Stimulated activated CD8-positive, alpha-beta memory T cell treated with anti-CD3 and anti-CD28 coated beads, Interleukin-4, amount 100 ng/mL, for 24 hours (primary cell): ENCODE measurements around the gene IGF2R.
"Not testable (repeated sequence)": the region's sequence is repeated elsewhere in the genome, so short reads cannot be mapped to it uniquely, and the experiment has no call there.

ENCODE experiments used
- DNase-seq: peaks from one replicate; pipeline ENCODE4 v3.0.0-alpha.2; 2020; ENCODE audit warnings: low read depth

The IGF2R gene

GRCh38 chr6:159952289-159953005, 16.4 kb upstream of the IGF2R start:
- no peak for DNase-seq

DNA sequence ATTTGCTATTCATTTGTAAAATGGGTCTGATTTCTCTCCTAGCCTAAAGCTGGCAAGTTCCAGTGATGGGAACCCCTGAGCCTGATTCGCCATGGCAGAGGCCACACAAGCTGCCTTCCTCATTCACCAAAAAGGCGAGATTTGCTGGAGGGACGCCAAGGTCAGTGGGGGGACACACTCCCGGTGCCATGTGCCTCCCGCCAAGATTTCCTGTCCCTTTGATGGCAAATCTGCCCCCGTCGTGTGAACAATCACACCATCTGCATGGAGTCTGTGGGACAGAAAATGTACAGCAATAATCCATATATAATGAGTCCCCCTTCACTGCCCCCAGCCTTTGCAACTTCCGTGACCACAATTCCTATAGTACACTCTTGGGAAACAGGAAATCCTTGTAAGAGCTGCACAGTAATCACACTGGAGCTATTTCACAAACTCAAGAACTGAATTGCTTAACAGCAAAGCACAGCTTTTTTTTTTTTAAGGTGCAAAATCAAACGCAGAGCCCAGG, 15.7 kb upstream of the IGF2R start:
- no peak for DNase-seq

- DNase-seq: no peak
Observed at GRCh38 chr6:159955945-159956361, 12.9 kb upstream of the IGF2R start.

GRCh38 chr6:159957071-159957673, 11.7 kb upstream of the IGF2R start:
- no peak for DNase-seq

- no peak for DNase-seq
Observed at GRCh38 chr6:159959165-159959975, 9.5 kb upstream of the IGF2R start.

- DNase-seq: no peak
Observed at GRCh38 chr6:159959976-159960384, 8.9 kb upstream of the IGF2R start.

DNA sequence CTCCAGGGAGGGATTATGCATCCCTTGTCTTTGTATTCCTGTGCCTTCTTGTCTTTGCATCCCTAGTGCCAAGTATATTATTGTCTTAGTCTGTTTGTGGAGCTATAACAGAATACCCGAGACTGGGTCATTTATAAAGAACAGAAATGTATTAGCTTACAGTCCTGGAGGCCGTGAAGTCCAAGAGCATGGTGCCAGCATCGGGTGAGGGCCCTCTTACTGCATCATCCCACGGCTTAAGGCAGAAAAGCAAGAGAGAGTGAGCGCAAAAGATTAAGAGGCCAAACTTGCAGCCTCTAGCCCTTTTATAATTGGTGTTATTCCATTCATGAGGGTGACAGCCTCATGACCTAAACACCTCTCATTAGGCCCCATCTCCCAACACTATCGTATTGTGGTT, 8.4 kb upstream of the IGF2R start:
- DNase-seq: no peak

DNA sequence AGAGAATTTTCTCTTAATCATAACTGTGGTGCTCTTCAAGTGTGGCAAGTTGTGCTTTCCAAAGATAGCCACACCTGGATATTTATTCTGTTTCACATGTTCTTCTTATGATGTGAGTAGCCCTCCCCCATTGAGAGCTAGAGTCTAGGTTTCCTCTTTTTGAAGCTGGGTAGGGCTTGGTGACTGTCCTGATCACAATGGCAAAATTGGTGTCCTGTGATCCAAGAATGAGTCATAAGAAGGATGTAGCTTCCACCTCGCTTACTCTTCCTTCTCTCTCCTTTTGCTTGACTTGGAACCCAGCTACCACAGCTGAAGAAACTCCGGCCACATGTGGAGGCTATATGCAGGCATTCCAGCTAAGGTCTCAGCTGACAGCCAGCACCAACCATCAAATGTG, 7.4 kb upstream of the IGF2R start:
- DNase-seq: no peak

DNA sequence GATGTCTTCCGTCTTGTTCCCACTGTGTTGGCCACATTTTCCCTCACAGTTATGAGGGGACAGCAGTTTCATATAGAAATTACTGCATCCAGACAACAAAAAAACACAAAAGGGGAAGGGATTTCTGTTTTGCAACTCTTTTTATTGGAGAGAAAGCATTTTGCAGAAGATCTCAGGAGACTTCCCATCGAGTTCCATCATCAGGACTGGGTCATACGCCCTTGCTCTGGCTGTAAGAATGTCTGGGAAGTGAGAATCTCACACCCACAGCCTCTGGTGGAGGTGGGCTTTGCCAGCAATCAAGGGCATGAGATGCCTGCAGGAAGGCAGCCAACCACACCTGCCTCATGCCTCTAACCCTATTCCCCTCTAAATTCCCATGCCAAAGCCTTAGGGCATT, 5.8 kb upstream of the IGF2R start:
- DNase-seq: no peak

DNA sequence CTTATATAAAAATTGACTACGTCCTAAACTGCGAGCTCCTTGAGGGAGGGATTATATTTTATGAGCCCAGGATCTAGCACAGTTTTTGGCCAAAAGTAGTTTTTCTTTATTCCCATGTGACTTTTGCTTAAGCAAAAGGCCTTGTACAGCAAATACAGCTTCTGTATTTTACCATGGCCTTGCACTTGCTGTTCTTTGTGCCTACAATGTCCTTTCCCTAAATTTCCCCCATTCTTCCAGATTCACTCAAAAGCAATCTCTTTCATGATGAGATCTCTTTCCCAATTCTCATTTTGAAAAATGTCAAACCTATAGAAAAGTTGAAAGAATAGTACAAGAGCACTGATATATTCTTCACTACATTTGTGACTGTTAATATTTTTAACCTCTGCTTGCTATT, 4.8 kb upstream of the IGF2R start:
- DNase-seq: no peak

GRCh38 chr6:159966339-159966738, 2.5 kb upstream of the IGF2R start:
- no peak for DNase-seq

GRCh38 chr6:159966981-159967380, 1.9 kb upstream of the IGF2R start:
- no peak for DNase-seq

DNA sequence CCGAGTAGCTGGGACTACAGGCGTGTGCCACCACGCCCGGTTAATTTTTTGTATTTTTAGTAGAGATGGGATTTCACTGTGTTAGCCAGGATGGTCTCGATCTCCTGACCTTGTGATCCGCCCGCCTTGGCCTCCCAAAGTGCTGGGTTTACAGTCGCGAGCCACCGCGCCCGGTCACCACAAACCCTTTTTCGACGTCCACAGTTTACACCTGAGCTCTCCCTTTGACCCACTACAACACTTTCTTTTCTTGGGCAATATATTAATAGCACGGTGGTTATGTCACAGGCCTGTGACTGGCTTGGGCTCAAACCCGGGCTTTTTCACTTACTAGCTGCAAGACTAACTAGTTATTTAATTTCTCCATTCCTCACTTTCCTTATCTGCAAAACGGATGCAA, 1.3 kb upstream of the IGF2R start:
- DNase-seq: not testable (repeated sequence)

DNA sequence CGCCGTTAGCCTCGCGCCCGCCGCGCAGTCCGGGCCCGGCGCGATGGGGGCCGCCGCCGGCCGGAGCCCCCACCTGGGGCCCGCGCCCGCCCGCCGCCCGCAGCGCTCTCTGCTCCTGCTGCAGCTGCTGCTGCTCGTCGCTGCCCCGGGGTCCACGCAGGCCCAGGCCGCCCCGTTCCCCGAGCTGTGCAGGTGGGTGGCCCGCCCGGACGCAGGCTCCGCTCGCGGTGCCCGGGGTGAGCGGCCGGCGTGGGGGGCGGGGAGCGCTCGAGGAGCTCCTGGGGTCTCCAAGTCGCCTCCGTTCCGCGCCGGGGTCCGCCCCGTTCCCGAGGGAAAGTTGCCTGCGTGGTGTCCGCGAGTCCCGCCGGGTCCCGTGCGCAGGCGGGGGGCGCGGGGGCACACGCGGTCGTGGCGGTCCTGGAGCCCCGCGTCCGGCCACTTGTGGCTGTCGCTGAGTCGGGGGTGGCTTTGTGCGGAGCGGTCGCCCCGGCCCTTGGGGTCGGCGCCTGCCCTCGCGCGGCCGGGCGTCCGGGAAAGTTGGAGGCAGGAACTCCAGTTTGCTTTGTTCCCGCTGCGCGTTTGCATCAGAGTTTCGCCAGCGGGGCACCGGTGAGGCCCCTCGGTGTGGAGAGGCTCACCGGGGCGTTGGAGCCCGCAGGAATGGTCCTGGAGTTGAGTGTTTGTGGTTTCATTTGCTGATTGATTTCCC, 476 bp downstream of the IGF2R start:
- DNase-seq: no peak

DNA sequence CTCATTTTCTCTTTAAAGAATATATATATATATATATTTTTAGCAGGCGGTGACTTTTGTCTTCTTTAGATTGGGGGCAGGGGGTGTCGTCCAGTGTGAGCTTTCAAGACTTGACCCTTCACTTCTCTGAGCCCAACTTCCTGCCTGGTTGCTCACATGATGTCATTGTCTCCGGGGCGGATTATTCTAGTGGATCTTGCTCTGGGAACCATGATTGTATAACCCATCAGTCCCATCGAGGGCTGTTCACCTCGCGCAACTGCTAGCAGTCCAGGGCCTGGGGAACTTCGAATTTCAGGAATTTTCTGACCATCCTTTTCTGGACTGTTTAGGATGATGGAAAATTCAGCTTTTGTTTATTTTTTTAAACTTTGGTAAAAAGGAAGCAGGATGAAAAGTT, 1.0 kb downstream of the IGF2R start:
- DNase-seq: no peak

GRCh38 chr6:159970659-159971063, 1.8 kb downstream of the IGF2R start:
- no peak for DNase-seq

DNA sequence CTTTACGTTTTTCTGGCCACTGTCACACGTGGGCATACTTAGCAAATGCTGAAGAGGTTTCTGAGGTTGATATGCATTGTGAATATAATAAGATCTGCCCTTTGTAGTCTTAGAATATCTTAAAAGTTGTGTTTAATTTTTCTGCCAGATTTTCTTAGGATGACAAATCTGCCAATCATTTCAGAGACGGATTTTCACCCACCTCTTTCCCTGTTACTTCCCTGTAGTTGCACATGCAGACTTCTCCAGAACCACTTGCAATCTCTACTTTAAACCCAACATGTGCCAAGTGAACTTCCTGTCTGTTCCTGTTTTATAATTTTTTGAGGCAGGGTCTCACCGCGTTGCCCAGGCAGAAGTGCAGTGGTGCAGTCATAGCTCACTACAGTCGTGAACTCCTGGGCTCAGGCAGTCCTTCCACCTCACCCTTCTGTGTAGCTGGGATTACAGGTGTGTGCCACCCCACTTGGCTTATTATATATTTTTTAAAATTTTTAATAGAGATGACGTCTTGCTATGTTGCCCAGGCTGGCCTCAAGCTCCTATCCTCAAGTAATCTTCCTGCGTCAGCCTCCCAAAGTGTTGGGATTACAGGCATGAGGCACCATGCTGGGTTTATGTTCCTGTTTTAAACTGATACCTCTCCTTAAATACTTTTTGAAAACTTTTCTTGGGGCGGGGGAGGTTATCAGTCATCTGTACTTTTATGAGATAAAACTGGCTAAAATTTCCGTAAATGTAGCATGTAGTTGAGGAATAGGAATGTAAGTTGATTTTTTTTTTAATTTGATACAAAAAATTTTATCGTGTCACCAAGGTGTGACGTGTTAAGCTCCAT, 2.7 kb downstream of the IGF2R start:
- no peak for DNase-seq

GRCh38 chr6:159972506-159973268, 3.8 kb downstream of the IGF2R start:
- DNase-seq: no peak

DNA sequence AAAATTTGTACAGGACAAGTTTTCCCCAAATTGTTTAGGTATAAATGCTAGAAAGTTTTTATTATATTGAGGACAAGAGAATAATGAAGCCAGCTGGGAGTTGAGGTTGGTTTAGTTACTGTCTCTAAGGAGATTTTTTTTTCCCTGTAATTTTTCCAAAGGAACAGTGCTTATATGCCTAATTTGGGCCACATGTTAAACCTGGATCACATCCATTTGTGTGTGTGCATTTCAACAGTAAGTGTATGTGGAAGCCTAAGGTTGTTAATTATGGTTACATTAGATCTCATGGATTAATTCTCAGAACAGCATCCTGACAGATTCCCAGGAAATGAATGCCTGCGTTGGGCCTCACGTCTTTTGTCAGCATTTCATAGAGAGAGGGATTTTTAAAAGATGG, 4.5 kb downstream of the IGF2R start:
- DNase-seq: no peak

DNA sequence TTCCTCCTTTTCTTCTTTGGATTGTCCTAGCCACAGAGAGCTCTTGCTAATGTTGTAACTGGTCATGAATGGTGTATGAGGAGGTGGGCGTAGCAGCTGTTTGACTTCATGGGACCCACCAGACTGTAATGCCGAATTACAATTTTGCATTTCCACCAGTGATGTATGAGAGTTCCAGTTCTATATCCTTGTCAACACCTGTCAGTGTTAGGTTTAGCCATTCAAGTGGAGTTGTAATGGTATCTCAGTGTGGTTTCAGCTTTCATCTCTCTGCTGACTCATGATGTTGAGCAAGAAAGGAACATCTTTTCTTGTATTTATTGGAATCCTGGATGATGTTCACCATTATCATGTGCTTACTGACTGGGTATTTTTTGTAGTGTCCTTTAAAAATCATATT, 5.1 kb downstream of the IGF2R start:
- no peak for DNase-seq

DNA sequence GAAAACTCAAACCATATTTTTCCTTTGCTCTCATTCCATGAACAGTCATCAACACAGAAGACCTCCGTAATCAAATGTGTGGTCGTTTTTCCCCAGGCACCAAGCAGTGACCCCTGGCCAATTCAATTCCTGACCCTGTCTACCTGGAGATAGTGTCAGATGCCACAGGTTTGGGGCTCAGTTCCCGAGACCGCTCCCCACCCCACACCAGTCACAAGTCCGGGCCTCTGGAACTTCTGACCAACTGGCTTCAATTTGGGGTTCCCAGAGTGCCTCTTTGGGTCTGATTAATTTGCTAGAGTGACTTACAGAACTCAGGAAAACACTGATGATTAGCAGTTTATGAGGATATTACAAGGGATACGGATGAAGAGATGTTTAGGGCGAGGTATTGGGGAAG, 6.0 kb downstream of the IGF2R start:
- DNase-seq: no peak
